Gastrocnemius medialis (tissue), 4 donors: ENCODE data around the gene TBC1D5. TPM values are rescaled to one million over a fixed set of nuclear protein-coding genes. Genes with fewer than 3 reads are reported as not detected.

Experiments used
- ATAC-seq, 2 donors: fragments of 150-250 bp; one replicate each; pipeline ENCODE4 v1.9.1; 2016
- DNase-seq, 2 donors: peaks; one replicate each; pipeline ENCODE4 v3.0.0-alpha.2; 2019
- H3K27ac ChIP-seq, 4 donors: fragments of 200-600 bp; sonication (generic); 1 replicate in 1 of 4; 2 replicates in 3 of 4; pipeline ENCODE4 v1.5.1; 2016 to 2018; ENCODE audit warnings: mild to moderate bottlenecking in 2 of 4, moderate library complexity in 1 of 4
- H3K27me3 ChIP-seq, 3 donors: fragments of 200-600 bp; sonication (generic) in 2 of 3; 1 replicate in 1 of 3; 2 replicates in 2 of 3; pipeline versions ENCODE4 v1.5.1 to v1.6.0; 2016 to 2019; ENCODE audit warnings: mild to moderate bottlenecking in 1 of 3, moderate library complexity in 1 of 3
- H3K36me3 ChIP-seq, 2 donors: fragments of 200-600 bp; sonication (generic) in 1 of 2; one replicate each; pipeline ENCODE4 v1.5.1; 2017 to 2018
- H3K4me1 ChIP-seq, 2 donors: fragments of 200-600 bp; sonication (generic) in 1 of 2; one replicate each; pipeline ENCODE4 v1.5.1; 2016 to 2017; ENCODE audit warnings: mild to moderate bottlenecking in 2 of 2
- H3K4me3 ChIP-seq, 4 donors: fragments of 200-600 bp; sonication (generic) in 3 of 4; 1 replicate in 1 of 4; 2 replicates in 3 of 4; pipeline ENCODE4 v1.5.1; 2016 to 2019; ENCODE audit warnings: mild to moderate bottlenecking in 2 of 4
- H3K9me3 ChIP-seq, 3 donors: fragments of 200-600 bp; sonication (generic) in 2 of 3; 1 replicate in 1 of 3; 2 replicates in 2 of 3; pipeline ENCODE4 v1.5.1; 2016 to 2019
- CTCF ChIP-seq, 5 experiments: fragments of 450-650 bp in 3 of 5; fragments of 200-600 bp in 2 of 5; sonication (generic) in 2 of 5; IDR thresholded peaks in 4 of 5; conservative IDR thresholded peaks in 1 of 5; 1 replicate in 4 of 5; 2 replicates in 1 of 5; pipeline ENCODE4 v1.5.1; 2016 to 2019; ENCODE audit warnings: antibody characterized with exemption in 5 of 5, mild to moderate bottlenecking in 3 of 5, moderate library complexity in 3 of 5
- POLR2A ChIP-seq, 2 donors: fragments of 450-650 bp; IDR thresholded peaks; one replicate each; pipeline ENCODE4 v1.6.1; 2017; ENCODE audit warnings: antibody characterized with exemption in 2 of 2, mild to moderate bottlenecking in 2 of 2, moderate library complexity in 2 of 2
- in situ Hi-C, 4 donors: fragments of 200-750 bp; cut with MboI; loops; one replicate each; pipeline versions ENCODE4 v1.15.0 to v1.8.0; 2017; ENCODE audit warnings: low sequenced_read_pairs in 4 of 4
- intact Hi-C: fragments of 100-400 bp; cut with DNase I; formaldehyde crosslinking; loops from one replicate; pipeline ENCODE4 v1.15.1; 2023; ENCODE audit warnings: low total_unique reads
- total RNA-seq, 4 donors: library from RNA; depleted of rRNA; stranded (reverse); fragments of >200 nt; gene quantifications; one replicate each; pipeline versions ENCODE4 v1.1.0 to v1.2.3, GENCODE V29; 2016

The TBC1D5 gene
- total RNA-seq, 4 donors from 2014 or later = 20.3 to 34.4 (median 27.1) TPM

GRCh38 chr3:17510265-17510664 lies 232.2 kb downstream of the TBC1D5 start:
- Histone ChIP-seq H3K27me3 (no peaks in the 10 kb centered on the region), H3K9me3 (no peaks in the 10 kb centered on the region), H3K27ac (no peak overlapping the region), H3K36me3 (no peaks in the 10 kb centered on the region), H3K4me1 (no peaks in the 10 kb centered on the region), H3K4me3 (no peak overlapping the region)
- DNase-seq = no peak
- TF ChIP-seq POLR2A (IDR thresholded peaks at IDR 0.05) = no peak
- no peak for TF ChIP-seq CTCF (IDR thresholded peaks at IDR 0.05 in 4 of 5, conservative IDR thresholded peaks at IDR 0.05 in 1 of 5)
- intact Hi-C loops = no loop called here
- ATAC-seq = no peak
- in situ Hi-C loops = no loop called here

- ATAC-seq (no peak), DNase-seq (no peak)
- Histone ChIP-seq H3K4me1 (no peaks in the 10 kb centered on the region), H3K36me3 (no peaks in the 10 kb centered on the region), H3K9me3 (no peaks in the 10 kb centered on the region), H3K27me3 (no peaks in the 10 kb centered on the region), H3K27ac (no peak overlapping the region), H3K4me3 (no peak overlapping the region)
- intact Hi-C loops (no loop called here), in situ Hi-C loops (no loop called here)
- TF ChIP-seq POLR2A (IDR thresholded peaks at IDR 0.05) (no peak), CTCF (IDR thresholded peaks at IDR 0.05 in 4 of 5, conservative IDR thresholded peaks at IDR 0.05 in 1 of 5) (no peak)
These were observed 234.2 kb downstream of the TBC1D5 start for GRCh38 chr3:17508180-17508752.

- no peaks in the 10 kb centered on the region for H3K36me3 ChIP-seq
- DNase-seq = no peak
- in situ Hi-C loops = no loop called here
- H3K4me3 ChIP-seq = no peak overlapping the region
- H3K27me3 ChIP-seq = no peaks in the 10 kb centered on the region
- intact Hi-C loops = no loop called here
- no peak for ATAC-seq
- no peak for TF ChIP-seq POLR2A (IDR thresholded peaks at IDR 0.05)
- H3K9me3 ChIP-seq = no peaks in the 10 kb centered on the region
- no peak overlapping the region for H3K27ac ChIP-seq
- no peaks in the 10 kb centered on the region for H3K4me1 ChIP-seq
These were observed 235.0 kb downstream of the TBC1D5 start for GRCh38 chr3:17507480-17507879.

- H3K36me3 ChIP-seq = no peaks in the 10 kb centered on the region
- no peak for ATAC-seq
- in situ Hi-C loops (no loop called here), intact Hi-C loops (no loop called here)
- no peak overlapping the region for H3K27ac ChIP-seq
- H3K4me1 ChIP-seq = no peaks in the 10 kb centered on the region
- no peaks in the 10 kb centered on the region for H3K27me3 ChIP-seq
- no peaks in the 10 kb centered on the region for H3K9me3 ChIP-seq
- DNase-seq = no peak
- no peak for TF ChIP-seq POLR2A (IDR thresholded peaks at IDR 0.05)
- TF ChIP-seq CTCF (IDR thresholded peaks at IDR 0.05 in 4 of 5, conservative IDR thresholded peaks at IDR 0.05 in 1 of 5) = no peak
- H3K4me3 ChIP-seq = no peak overlapping the region
These were observed 236.6 kb downstream of the TBC1D5 start for GRCh38 chr3:17505856-17506255.

GRCh38 chr3:17501745-17502144 lies 240.7 kb downstream of the TBC1D5 start:
- Histone ChIP-seq H3K36me3 (no peaks in the 10 kb centered on the region), H3K27me3 (no peaks in the 10 kb centered on the region), H3K4me3 (no peak overlapping the region), H3K27ac (no peak overlapping the region), H3K4me1 (no peaks in the 10 kb centered on the region), H3K9me3 (no peaks in the 10 kb centered on the region)
- TF ChIP-seq POLR2A (IDR thresholded peaks at IDR 0.05) (no peak), CTCF (IDR thresholded peaks at IDR 0.05 in 4 of 5, conservative IDR thresholded peaks at IDR 0.05 in 1 of 5) (no peak)
- in situ Hi-C loops (no loop called here), intact Hi-C loops (no loop called here)
- no peak for DNase-seq
- ATAC-seq = no peak
